ENCODE results near the gene CSF2RB.

Gene CSF2RB

GRCh38 chr22:36892292-36892691, 21.1 kb upstream of the CSF2RB start:
- DNase-seq (ENCODE audit: low read depth), result no peak
- H3K4me3 ChIP-seq (ENCODE audit: low read depth, low read length), result no peak overlapping the region
- TF ChIP-seq CTCF (IDR thresholded peaks at IDR 0.05; ENCODE audit: low read depth, low read length), result no peak
- TF ChIP-seq POLR2A (IDR thresholded peaks at IDR 0.05; ENCODE audit: extremely low read depth, insufficient read length), result no peak
- TF ChIP-seq MAX (IDR thresholded peaks at IDR 0.05; ENCODE audit: low read depth, low read length), result no peak
- no peak for TF ChIP-seq MYC (IDR thresholded peaks at IDR 0.05; ENCODE audit: low read depth, low read length)

GRCh38 chr22:36893262-36893661, 20.2 kb upstream of the CSF2RB start:
- DNase-seq (ENCODE audit: low read depth), result no peak
- TF ChIP-seq MYC (IDR thresholded peaks at IDR 0.05; ENCODE audit: low read depth, low read length) (no peak), POLR2A (IDR thresholded peaks at IDR 0.05; ENCODE audit: extremely low read depth, insufficient read length) (no peak), MAX (IDR thresholded peaks at IDR 0.05; ENCODE audit: low read depth, low read length) (no peak), CTCF (IDR thresholded peaks at IDR 0.05; ENCODE audit: low read depth, low read length) (no peak)
- H3K4me3 ChIP-seq (ENCODE audit: low read depth, low read length), result no peak overlapping the region

- H3K4me3 ChIP-seq (ENCODE audit: low read depth, low read length), result no peak overlapping the region
- no peak for DNase-seq (ENCODE audit: low read depth)
- TF ChIP-seq MYC (IDR thresholded peaks at IDR 0.05; ENCODE audit: low read depth, low read length), result no peak
- no peak for TF ChIP-seq POLR2A (IDR thresholded peaks at IDR 0.05; ENCODE audit: extremely low read depth, insufficient read length)
- TF ChIP-seq MAX (IDR thresholded peaks at IDR 0.05; ENCODE audit: low read depth, low read length), result no peak
- no peak for TF ChIP-seq CTCF (IDR thresholded peaks at IDR 0.05; ENCODE audit: low read depth, low read length)
These were observed 19.2 kb upstream of the CSF2RB start for GRCh38 chr22:36894266-36894665.

GRCh38 chr22:36897611-36898010, 15.8 kb upstream of the CSF2RB start:
- TF ChIP-seq CTCF (IDR thresholded peaks at IDR 0.05; ENCODE audit: low read depth, low read length) (no peak), MYC (IDR thresholded peaks at IDR 0.05; ENCODE audit: low read depth, low read length) (no peak), MAX (IDR thresholded peaks at IDR 0.05; ENCODE audit: low read depth, low read length) (no peak), POLR2A (IDR thresholded peaks at IDR 0.05; ENCODE audit: extremely low read depth, insufficient read length) (no peak)
- H3K4me3 ChIP-seq (ENCODE audit: low read depth, low read length), result no peak overlapping the region
- DNase-seq (ENCODE audit: low read depth), result no peak

- TF ChIP-seq CTCF (IDR thresholded peaks at IDR 0.05; ENCODE audit: low read depth, low read length), result no peak
- TF ChIP-seq POLR2A (IDR thresholded peaks at IDR 0.05; ENCODE audit: extremely low read depth, insufficient read length), result no peak
- TF ChIP-seq MAX (IDR thresholded peaks at IDR 0.05; ENCODE audit: low read depth, low read length), result no peak
- TF ChIP-seq MYC (IDR thresholded peaks at IDR 0.05; ENCODE audit: low read depth, low read length), result no peak
- H3K4me3 ChIP-seq (ENCODE audit: low read depth, low read length), result no peak overlapping the region
- DNase-seq (ENCODE audit: low read depth), result no peak
These were observed 14.7 kb upstream of the CSF2RB start for GRCh38 chr22:36898690-36899089.

- TF ChIP-seq CTCF (IDR thresholded peaks at IDR 0.05; ENCODE audit: low read depth, low read length), result no peak
- no peak for TF ChIP-seq MAX (IDR thresholded peaks at IDR 0.05; ENCODE audit: low read depth, low read length)
- TF ChIP-seq MYC (IDR thresholded peaks at IDR 0.05; ENCODE audit: low read depth, low read length), result no peak
- TF ChIP-seq POLR2A (IDR thresholded peaks at IDR 0.05; ENCODE audit: extremely low read depth, insufficient read length), result no peak
- no peak overlapping the region for H3K4me3 ChIP-seq (ENCODE audit: low read depth, low read length)
- DNase-seq (ENCODE audit: low read depth), result no peak
These were observed 13.9 kb upstream of the CSF2RB start for GRCh38 chr22:36899498-36899897.
